Spinal cord (tissue), 10 donors: ENCODE data around the gene HOXA6. TPM values are rescaled to one million over a fixed set of nuclear protein-coding genes. Genes with fewer than 3 reads are reported as not detected.

Source experiments
- DNase-seq, 6 donors: peaks; one replicate each; pipeline versions ENCODE4 v3.0.0 to v3.0.0-alpha.2; 2013 to 2015; ENCODE audit warnings: low spot score in 6 of 6, low read depth in 4 of 6
- H3K27ac ChIP-seq: one replicate; pipeline ENCODE4 v1.5.1; 2013; ENCODE audit warnings: low read depth, low read length, control low read depth
- H3K27me3 ChIP-seq: one replicate; pipeline ENCODE4 v1.6.1; 2013; ENCODE audit warnings: low read length; ENCODE audit not compliant: control insufficient read depth, insufficient read depth
- H3K36me3 ChIP-seq: one replicate; pipeline ENCODE4 v1.6.1; 2013; ENCODE audit warnings: low read length; ENCODE audit not compliant: control insufficient read depth, insufficient read depth
- H3K4me1 ChIP-seq: one replicate; pipeline ENCODE4 v1.6.1; 2013; ENCODE audit warnings: low read length; ENCODE audit not compliant: control insufficient read depth, insufficient read depth
- H3K4me3 ChIP-seq: one replicate; pipeline ENCODE4 v1.5.1; 2013; ENCODE audit warnings: low read depth, low read length, control low read depth
- H3K9me3 ChIP-seq: one replicate; pipeline ENCODE4 v1.6.1; 2013; ENCODE audit warnings: low read length; ENCODE audit not compliant: control insufficient read depth, insufficient read depth
- WGBS: methylation state at CpG from one replicate; pipeline ENCODE4 v1.1.5; 2013; ENCODE audit warnings: missing lambda C conversion rate; ENCODE audit not compliant: insufficient coverage; 5-methylcytosine and 5-hydroxymethylcytosine counted together
- polyA plus RNA-seq, 2 donors: library from polyadenylated mRNA; unstranded; fragments of 120-200 nt; gene quantifications; one replicate each; pipeline ENCODE4 v1.2.1, GENCODE V29; 2013; ENCODE audit not compliant: insufficient read length in 2 of 2
- total RNA-seq, 2 donors: library from RNA; depleted of rRNA in 1 of 2; stranded (reverse); fragments of 120-200 nt in 1 of 2; fragments of >200 nt in 1 of 2; gene quantifications; one replicate each; pipeline versions ENCODE4 v1.2.3 to v1.2.4, GENCODE V29; 2013 to 2014
- donor health status: healthy.

The HOXA6 gene
- total and polyA plus RNA-seq, 4 donors = 12.5 to 58.3 (median 33.9) TPM

GRCh38 chr7:27111751-27112277 is 35.8 kb downstream of the HOXA6 start:
- no CpG with 5 or more reads among the region's 4 CpGs for WGBS
- peaks cover 55% of the 10 kb centered on the region for H3K4me1 ChIP-seq
- H3K27ac ChIP-seq = peak overlapping the region; percentile 98

GRCh38 chr7:27111042-27111750 is 36.4 kb downstream of the HOXA6 start:
- no peaks in the 10 kb centered on the region for H3K9me3 ChIP-seq
- 0% methylated on average over 1 of the region's 6 CpGs for WGBS
- peaks cover 30% of the 10 kb centered on the region for H3K36me3 ChIP-seq
- H3K27me3 ChIP-seq = peaks cover 4% of the 10 kb centered on the region
- H3K4me3 ChIP-seq = peak overlapping the region; percentile 65
- peak in 2 of 6 donors; percentile 42 to 49 for DNase-seq
- peaks cover 61% of the 10 kb centered on the region for H3K4me1 ChIP-seq
- H3K27ac ChIP-seq = peak overlapping the region; percentile 98

More at GRCh38 chr7:27111751-27112277, 35.8 kb downstream of the HOXA6 start:
- Histone ChIP-seq H3K9me3 (no peaks in the 10 kb centered on the region), H3K27me3 (no peaks in the 10 kb centered on the region), H3K36me3 (peaks cover 26% of the 10 kb centered on the region), H3K4me3 (peak overlapping the region; percentile 65)
- peak in 3 of 6 donors; percentile 4 to 87 (median 64) for DNase-seq

GRCh38 chr7:27110186-27111031 is 37.2 kb downstream of the HOXA6 start:
- DNase-seq = peak in 3 of 6 donors; percentile 36 to 98 (median 88)
- WGBS = 7% methylated on average over 66 of the region's 66 CpGs
- peaks cover 4% of the 10 kb centered on the region for H3K27me3 ChIP-seq
- H3K27ac ChIP-seq = peak overlapping the region; percentile 98
- H3K9me3 ChIP-seq = no peaks in the 10 kb centered on the region
- H3K4me1 ChIP-seq = peaks cover 60% of the 10 kb centered on the region
- peak overlapping the region; percentile 65 for H3K4me3 ChIP-seq
- peaks cover 23% of the 10 kb centered on the region for H3K36me3 ChIP-seq

- H3K9me3 ChIP-seq = no peaks in the 10 kb centered on the region
These were observed 37.9 kb downstream of the HOXA6 start for GRCh38 chr7:27109466-27110185.

GRCh38 chr7:27108390-27109127 is 39.0 kb downstream of the HOXA6 start:
- 12% methylated on average over 35 of the region's 41 CpGs for WGBS
- peak in 3 of 6 donors; percentile 40 to 80 (median 74) for DNase-seq
- peaks cover 24% of the 10 kb centered on the region for H3K36me3 ChIP-seq
- H3K4me3 ChIP-seq = peak overlapping the region; percentile 85
- H3K27me3 ChIP-seq = peaks cover 4% of the 10 kb centered on the region
- peak overlapping the region; percentile 98 for H3K27ac ChIP-seq
- H3K4me1 ChIP-seq = peaks cover 74% of the 10 kb centered on the region
- H3K9me3 ChIP-seq = no peaks in the 10 kb centered on the region

More at GRCh38 chr7:27109466-27110185, 37.9 kb downstream of the HOXA6 start:
- Histone ChIP-seq H3K36me3 (peaks cover 22% of the 10 kb centered on the region), H3K27me3 (peaks cover 4% of the 10 kb centered on the region), H3K27ac (peak overlapping the region; percentile 98), H3K4me3 (no peak overlapping the region), H3K4me1 (peaks cover 63% of the 10 kb centered on the region)
- DNase-seq = peak in 3 of 6 donors; percentile 28 to 87 (median 54)
- WGBS = 48% methylated on average over 3 of the region's 4 CpGs

GRCh38 chr7:27107391-27108381 is 39.9 kb downstream of the HOXA6 start:
- Histone ChIP-seq H3K9me3 (no peaks in the 10 kb centered on the region), H3K27me3 (peaks cover 8% of the 10 kb centered on the region), H3K4me1 (peaks cover 78% of the 10 kb centered on the region), H3K4me3 (peak overlapping the region; percentile 85), H3K27ac (peak overlapping the region; percentile 98), H3K36me3 (peaks cover 27% of the 10 kb centered on the region)
- 13% methylated on average over 34 of the region's 47 CpGs for WGBS
- DNase-seq = peak in 4 of 6 donors; percentile 35 to 87 (median 56)

GRCh38 chr7:27106901-27107240 is 40.7 kb downstream of the HOXA6 start:
- no peaks in the 10 kb centered on the region for H3K9me3 ChIP-seq
- peak overlapping the region; percentile 98 for H3K27ac ChIP-seq
- H3K4me3 ChIP-seq = peak overlapping the region; percentile 85
- DNase-seq = peak in 1 of 6 donors; percentile 22
- peaks cover 79% of the 10 kb centered on the region for H3K4me1 ChIP-seq
- H3K36me3 ChIP-seq = peaks cover 27% of the 10 kb centered on the region
- peaks cover 8% of the 10 kb centered on the region for H3K27me3 ChIP-seq
- WGBS = 14% methylated on average over 5 of the region's 14 CpGs
